HG03571 (cell line): ENCODE results near the gene FMO3.

Experiments
- ATAC-seq: cut with Tn5 transposase; IDR thresholded peaks from one replicate; pipeline ENCODE4 v1.9.1; 2021; ENCODE audit not compliant: unreplicated experiment

The FMO3 gene

DNA sequence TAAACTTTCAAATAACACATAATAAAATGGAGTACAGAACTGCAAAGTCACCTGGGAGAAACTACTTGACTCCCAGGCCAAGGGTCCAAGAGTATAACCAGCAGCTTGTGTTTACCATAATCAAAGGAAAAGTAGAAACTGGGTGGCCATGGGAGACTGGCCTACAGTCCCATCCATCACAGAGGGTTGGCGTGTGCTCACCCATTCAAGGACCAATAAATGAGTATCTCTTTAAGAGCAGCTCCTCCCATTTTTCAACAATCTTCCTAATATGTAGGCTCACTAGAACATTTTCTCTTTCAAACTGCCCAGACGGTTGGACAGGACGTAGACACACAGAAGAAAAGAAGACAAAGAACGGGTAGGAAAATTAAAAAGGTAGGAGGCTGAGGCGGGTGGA lies at the start of gene FMO3:
TSS of gene FMO3 (plus strand) at position 302 of the 400 bp plus-strand sequence. CDS start 1,754 bp downstream, outside the sequence.
- ATAC-seq, result no peak

DNA sequence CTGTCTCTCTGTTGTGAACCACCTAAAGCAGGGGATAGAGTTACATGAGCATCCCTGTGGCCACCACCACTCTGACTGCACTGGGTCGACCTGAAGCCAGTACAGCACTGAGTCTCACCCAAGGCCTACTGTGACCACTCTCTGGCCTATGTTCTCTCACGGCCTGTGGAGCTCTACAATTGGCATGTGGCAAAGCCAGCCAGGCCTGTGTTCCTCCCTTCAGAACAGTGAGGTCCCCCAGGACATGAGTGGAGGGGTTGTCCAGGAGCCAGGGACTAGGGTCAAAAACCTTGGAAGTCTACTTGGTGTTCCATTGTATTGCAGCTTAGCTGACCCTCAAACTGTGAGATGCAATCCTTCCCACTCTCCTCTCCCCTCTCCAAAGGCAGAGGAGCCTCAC lies 42.7 kb upstream of the FMO3 start:
- no peak for ATAC-seq

DNA sequence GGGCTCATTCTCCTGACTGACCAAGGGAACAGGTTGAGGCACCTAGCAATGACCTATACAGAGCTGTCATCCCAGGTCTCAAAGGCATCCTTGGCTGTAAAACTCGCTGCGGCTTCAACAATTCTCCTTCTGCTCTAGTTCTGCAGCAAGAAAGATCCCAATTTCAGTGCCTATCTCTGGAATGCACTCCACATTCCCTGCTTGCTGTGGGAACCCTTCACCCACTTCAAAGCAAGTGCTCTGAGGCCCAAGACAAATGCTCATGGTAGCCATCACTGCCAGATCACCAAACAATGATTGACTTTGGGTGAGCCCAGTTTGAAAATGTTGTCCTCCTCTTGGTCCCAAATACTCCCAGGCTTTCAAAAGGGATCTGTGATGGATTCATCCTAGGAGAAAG lies 37.7 kb upstream of the FMO3 start:
- ATAC-seq, result no peak

DNA sequence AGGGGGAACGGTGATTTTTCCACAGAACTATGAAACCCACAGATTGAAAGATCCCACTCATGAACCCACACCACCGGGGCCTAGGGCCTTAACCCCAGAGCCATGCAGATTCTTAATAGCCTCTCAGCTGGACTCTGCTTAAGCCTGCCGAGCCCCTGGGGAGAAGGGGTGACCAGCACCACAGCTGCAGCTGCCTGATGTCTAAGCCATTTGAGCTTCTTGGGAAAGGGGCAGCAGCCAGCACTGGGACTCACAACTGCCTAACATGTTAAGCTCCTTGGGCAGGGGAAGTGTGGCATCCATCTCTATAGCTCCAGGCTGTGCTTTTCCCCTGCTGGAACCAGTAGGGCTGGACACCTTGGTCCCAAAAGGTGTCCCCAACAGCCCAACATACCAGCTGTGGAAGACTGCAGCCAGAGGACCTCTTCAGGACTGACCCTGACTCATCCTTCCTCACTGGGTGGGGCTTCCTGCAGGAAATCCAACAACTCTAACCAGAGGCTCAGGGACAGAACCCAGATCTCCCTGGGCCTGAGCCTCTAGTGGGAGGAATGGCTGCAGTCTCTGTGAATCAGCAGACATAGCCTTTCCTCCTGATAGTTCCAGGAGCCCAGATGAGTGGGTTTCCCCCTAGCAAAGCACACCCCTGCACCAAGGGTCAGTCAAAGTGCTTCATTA lies 34.6 kb upstream of the FMO3 start:
- no peak for ATAC-seq

DNA sequence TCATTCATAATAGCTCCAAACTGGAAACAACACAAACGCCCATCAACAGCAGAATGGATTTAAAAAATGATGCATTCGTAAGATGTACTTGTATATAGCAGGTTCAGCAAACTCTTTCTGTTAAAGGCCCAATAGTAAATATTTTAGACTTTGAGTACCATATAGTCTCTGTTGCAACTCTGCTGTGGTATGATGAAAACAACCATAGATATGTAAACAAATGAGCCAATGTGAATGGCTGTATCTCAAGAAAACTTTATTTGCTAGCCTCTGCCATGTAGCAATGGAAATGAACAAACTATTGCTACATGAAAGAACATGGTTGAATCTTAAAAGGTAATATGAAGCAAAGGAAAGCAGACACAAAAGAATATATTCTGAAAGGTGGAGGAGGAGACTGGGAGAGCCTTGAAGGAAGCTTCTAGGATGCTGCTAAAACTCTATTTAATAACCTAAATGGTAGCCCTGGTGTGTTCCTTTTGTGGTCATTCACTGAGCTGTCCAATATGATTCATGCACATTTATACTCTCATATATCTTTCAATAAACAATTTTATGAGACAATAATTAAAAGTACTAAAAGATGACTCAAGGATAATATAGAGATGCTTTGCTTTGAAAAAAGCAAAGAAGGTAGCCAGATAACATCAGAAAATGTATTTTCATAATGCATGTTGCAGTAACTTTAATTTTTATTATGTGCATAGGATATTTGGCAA lies 29.1 kb upstream of the FMO3 start:
- ATAC-seq, result no peak

DNA sequence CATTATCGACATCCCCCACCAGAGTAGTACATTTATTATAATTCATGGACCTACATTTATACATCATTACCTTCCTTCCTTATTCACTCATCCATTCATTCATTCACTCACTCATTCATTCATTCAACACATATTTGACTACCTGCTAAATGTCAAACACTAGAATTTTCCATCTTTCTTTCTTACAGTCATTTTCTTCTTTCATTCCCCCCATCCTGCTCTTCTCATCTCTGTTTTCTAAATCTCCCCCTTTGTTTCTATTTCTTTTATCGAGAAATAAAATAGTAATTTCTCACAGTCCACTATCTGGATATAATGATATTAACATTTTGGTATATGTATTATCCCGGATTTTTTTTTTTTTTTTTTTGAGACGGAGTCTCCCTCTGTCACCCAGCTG lies 27.8 kb upstream of the FMO3 start:
- ATAC-seq, result no peak

DNA sequence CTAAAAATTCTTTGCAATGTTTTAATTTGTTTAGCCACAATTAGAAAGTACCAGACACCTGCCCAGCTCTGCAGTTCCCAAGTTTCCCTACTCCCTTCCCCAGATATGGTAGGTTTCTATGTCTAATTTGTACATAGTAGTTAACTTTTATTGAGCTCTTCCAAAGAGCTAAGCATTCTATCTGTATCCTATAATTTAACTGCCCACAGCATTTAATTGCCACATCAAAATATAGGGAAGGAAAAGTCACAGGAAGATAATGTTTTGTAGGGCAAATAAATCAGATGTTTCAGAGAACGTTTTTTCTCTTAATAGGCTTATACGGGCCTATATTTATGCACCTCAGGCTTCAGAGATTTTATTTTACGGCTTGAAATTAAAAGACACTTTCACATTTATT lies 15.7 kb upstream of the FMO3 start:
- no peak for ATAC-seq

DNA sequence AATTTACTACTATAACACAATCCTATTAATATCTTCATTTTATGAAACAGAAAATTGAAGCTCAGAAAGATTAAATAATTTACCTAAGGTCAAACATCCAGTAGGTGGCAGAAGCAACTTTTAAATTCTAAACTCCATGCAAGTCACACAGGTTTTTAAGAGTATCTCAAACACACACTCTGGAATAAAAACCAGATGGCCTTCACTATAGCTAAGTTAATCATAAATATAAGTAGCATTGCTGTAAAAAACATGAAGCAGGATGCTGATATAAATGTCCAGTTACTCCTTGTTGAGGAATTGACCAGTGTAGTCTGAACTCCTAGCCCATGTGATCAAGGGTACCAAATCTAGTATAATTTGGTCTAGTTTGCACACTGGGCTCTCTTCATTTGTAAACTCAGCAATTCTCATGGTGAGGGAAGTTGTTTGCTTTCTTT lies 9.4 kb upstream of the FMO3 start:
- ATAC-seq, result no peak

DNA sequence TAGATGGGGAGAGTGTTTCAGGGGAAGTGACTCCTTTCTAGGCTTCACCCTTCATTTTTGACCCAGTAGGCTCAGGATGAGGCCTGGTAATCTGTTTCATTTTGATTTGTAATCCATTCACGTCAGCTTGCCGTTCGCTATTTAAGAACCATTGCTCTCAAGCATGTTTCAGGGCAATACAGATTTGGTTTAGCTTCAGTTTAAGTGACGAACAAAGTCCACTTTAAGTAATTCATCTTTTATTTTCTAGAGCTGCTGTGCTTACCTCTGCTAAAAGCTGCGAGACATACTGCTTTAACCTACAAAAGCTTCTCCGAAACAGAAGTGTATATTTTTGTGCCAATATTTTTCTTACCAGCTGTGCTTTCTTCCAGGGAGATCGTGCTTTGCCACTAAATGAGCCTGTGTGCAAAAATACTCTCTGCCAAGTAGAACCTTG lies 8.9 kb upstream of the FMO3 start:
- no peak for ATAC-seq

DNA sequence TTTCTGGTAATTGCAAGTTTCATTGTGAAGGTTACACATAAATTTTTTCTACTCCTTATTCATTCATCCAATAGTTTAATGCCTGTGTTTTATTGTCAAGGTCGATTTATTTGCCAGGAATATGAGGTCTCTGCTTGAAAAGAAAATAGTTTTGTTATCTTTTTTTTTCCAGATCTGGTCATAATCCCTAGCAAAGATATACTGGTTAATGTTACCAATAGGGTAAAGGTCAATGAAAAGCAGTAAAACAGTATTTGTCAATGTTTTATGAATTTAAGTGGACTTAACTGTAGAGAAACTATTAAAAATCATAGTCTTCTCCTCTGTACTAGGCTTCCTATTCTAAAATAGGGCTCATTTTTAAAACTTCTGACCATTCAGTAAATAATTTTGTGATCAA lies 8.1 kb upstream of the FMO3 start:
- no peak for ATAC-seq

DNA sequence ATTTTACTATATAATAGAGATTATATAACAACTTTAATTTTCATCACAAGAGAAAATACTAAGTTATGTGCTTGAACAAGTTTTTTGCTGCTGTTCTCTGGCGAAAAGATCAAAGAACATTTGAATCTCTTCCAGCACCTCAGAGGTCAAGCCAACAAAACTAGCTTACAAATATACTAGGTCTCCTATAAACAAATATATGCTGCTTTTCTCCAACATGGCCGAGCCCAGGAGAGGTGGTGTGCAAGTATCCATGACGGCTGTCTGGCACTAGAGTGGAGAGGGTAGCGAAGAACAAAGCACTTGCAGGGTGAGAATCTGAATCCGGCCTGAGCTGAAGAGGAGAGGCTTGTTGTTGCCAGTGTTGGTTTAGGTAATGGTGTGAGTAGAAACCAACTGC lies 7.5 kb upstream of the FMO3 start:
- ATAC-seq, result no peak

DNA sequence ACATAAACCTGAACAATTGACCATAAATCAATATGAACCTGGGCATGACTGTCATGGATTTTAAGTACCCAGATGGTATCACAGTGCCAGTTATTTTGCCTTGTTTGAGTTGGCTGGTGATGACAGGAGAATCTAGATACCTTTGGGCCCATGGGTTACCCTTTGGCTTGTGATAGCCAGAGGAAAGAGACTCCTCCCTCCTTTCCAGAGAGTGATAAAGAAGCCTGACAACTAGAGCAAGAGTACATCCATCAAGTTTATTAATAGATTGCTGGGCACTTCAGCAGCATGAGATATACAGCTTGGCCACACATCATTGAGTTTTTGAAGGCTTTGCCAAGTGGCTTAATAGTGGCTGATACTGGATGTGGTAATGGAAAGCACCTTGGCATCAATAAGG lies 6.6 kb upstream of the FMO3 start:
- no peak for ATAC-seq

DNA sequence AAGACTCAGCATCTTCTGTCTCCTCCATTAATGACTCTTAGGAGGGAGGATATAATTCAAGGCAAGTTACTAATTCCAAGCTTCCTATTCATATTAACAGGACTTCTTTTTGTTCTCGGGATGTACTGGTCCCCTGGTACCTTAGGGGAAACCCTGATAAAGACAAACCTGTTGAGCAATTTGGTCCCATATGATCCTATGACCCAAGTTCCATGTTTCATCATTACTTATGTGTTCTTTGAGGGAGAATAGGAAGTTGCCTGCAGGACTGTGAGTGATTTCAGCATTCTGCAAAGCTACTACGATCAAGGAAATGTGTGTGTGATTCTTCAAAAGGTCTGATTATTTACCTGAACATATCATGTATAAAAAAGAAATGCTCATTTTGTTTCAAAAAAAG lies 5.8 kb upstream of the FMO3 start:
- no peak for ATAC-seq

DNA sequence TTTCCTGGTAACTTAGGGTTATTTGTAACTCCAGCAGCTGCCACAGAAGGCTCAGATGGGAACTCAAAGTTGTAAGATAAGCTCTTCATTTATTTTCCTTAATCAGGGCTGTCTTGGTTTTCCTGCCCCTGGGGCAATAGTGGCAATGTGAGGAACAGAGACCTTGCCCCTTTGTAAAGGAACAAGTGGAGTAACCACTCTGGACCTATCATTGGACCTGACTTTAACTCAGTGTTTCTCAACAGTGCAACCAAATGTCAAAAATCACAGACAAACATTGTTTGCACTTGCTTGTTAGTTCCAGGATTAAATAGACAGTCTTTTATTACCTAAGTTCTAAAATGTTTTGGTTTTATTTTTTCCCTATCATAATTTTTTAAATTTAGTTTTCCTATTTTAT lies 2.8 kb upstream of the FMO3 start:
- no peak for ATAC-seq

DNA sequence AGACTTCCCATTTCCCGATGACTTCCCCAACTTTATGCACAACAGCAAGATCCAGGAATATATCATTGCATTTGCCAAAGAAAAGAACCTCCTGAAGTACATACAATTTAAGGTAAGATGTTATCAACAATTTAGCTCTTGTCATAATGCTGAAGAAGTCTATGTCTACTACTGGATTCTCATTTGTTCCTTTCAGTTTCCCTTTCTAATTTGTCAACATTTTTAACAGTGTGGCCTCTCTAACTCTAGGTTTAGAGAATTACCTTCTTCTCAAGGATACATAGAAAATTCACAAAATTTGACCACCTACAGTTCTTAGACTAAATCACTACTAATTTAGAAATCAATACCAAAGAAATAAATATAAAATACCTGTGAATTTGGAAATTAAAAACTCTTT lies 13.2 kb downstream of the FMO3 start:
- no peak for ATAC-seq

DNA sequence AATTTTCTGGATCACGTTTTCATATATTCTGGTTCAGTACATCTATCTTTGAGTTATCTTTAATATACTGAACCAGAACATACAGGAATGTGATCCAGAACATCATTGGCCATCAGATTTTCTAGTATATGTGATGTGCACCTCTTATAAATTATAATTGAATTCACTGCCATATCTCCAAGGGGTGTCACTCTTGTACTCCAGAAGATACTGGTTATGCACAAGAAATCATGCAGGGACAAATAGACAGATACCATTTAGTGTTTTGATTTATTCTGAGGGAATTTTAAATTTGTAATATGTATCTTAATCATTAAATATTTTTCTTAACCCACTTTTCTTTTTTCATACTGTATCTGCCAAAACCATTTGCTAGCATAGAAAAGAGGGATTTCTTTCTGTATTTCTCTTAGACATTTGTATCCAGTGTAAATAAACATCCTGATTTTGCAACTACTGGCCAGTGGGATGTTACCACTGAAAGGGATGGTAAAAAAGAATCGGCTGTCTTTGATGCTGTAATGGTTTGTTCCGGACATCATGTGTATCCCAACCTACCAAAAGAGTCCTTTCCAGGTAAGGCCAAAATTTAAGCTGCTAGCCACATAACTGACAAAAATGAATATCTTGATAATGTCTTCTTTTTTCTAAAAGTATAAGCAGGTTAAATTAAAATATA lies 16.7 kb downstream of the FMO3 start:
- no peak for ATAC-seq

DNA sequence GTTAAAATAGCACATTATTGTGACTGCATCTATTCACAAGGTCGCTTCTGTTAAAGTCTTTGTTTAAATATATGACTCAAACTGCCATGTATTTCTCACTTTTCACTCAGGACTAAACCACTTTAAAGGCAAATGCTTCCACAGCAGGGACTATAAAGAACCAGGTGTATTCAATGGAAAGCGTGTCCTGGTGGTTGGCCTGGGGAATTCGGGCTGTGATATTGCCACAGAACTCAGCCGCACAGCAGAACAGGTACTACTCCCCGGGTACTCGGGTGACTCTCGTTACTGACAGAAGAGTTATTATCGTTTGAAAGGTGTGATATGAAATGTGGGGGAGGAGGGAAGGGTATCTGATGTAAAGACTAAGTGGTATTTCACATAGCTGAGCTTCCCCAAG lies 17.3 kb downstream of the FMO3 start:
- no peak for ATAC-seq

DNA sequence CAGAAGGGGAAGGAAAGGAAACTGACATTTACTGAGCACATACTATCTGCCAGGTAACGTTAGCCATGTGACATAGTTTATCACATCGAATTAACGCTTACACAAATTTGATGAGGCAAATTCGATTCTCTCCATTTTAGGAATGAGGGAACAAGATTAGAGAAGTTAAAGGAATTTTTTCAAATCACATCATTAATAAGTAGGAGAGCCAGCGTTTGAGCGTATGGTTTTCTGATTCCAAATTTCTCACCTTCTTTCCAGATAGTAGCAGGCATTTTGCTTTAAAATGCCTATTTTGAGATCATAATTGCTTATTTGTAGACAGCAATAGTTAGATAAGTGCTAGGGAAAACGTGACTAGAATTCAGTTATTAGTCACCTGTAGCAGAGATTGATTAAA lies 19.3 kb downstream of the FMO3 start:
- ATAC-seq, result no peak

DNA sequence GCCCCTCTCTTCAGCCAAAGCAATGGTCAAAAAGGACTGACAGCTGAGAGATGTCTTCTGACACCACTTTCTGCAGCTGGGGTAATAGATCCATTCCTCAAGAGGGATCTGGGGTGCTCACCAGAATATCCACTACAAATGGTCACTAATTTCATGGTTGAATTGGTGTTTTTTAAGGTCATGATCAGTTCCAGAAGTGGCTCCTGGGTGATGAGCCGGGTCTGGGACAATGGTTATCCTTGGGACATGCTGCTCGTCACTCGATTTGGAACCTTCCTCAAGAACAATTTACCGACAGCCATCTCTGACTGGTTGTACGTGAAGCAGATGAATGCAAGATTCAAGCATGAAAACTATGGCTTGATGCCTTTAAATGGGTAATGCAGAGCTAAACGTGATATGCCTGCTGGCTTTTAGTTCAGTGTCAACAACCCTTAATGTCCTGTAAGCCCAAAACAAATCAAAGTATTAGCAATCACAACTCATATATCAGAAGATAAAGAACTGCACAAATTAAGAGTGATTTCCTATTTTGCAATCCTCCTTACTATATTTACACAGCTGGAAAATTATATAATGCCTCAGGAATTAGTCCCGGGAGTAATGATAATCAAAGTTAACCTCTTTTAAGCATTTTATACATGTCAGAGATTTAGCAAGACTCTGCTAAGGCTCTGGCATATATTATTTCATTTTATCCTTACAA lies 20.1 kb downstream of the FMO3 start:
- ATAC-seq, result no peak

DNA sequence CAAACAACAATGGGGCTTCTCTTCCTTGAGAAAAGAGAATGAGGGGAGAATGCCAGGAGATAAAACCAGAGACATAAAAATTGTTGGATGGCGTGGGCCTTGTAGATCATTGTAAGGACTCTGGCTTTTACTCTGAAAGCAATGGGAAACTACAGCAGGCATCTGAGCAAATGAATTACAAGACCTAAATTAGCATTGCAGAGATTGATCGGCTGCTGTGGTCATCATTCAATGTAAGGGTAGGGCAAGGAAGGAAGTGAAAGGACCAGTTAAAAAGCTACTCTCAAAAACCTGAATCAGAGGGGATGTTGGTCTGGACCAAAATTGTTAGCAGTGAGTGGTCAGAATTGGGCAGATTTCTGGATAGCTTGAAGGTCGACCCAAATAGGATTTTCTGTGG lies 21.4 kb downstream of the FMO3 start:
- ATAC-seq, result no peak

DNA sequence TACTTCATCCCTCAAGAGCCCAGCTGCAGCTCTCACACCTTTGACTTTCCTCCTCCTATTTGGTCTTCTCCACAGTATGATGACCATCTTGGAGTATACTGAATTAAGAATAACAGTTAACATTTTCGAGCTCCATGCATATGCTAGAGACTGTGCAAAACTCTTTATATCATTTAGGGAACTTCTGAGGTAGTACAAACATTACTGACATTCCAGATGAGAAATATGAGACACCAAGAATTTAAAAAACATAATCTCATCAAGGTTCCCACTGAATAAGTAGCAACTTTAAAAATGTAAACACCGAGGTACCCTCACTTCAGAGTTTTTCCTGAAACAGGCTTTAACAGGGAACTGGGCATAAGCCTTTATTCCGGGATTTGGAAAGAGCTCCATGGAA lies 22.7 kb downstream of the FMO3 start:
- no peak for ATAC-seq
